ENCODE measurements around the gene MAMDC2.

- TF ChIP-seq CTCF (conservative IDR thresholded peaks at IDR 0.05 in 1 of 2, IDR thresholded peaks at IDR 0.05 in 1 of 2; ENCODE audit: low read depth in 1 of 2, low read length in 2 of 2) (no peak), EZH2 (IDR thresholded peaks at IDR 0.05; ENCODE audit: low read length, missing control alignments) (no peak)
Observed at GRCh38 chr9:70007831-70008230, 35.8 kb upstream of the MAMDC2 start.
